Effector CD8-positive, alpha-beta T cell (primary cell): Measurements from ENCODE around the gene CORO2A.

ENCODE experiments used
- DNase-seq: peaks from one replicate; lab custom pipeline; 2025; lab: John Stamatoyannopoulos, UW

The CORO2A gene

DNA sequence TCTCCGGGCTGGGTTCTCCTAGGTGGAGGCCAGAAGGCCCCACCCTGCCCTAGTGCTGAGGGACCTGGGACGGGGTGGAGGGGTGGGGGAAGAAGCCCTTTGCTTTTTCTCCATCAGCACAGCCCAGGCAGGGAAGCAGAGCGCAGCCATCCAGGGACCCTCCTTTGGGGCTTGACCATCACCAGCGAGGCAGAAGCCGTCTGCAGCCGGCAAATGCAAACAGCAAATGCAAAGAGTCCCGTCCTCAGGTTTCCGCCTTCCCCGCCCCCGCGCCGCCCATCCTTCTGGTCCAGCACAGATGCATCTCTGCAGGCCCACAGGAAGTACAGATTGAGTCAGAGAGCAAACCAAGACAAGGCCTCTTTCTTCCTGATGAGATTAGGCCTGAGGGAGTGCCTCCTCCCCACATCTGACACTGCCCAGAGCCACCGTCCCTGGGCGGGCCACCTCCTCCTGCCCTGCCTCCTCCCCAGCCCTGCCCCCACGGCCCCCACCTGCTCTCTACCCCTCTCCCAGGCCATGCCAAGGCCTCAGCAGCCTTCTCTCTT, 23.4 kb downstream of the CORO2A start:
- no peak for DNase-seq

DNA sequence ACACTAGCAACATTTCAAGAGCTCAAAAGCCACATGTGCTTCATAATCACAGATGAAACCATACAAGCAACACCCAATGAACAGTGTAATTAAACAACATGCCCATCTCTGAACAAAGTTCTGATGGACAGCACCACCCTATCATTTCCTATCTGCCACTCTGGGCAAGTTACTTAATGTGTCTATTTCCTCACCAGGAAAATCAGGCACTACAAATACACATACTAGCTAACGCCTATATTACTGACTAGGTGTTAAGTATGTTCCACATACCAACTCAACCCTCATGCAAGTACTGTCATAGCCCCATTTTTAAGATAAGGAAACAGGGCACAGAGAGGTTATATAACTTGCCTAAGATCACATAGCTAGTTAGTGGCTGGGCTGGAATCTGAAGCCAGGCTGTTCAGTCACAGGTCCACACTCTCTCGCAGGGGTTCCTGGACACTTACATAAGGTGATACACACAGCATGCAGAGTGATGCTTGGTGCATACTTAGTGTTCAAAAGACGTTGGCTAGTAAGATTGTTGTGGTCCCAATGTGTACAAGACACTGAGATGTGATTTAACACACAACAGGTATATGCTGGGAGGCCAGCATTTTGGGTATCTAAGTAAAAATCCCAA, 24.2 kb downstream of the CORO2A start:
- DNase-seq: no peak

DNA sequence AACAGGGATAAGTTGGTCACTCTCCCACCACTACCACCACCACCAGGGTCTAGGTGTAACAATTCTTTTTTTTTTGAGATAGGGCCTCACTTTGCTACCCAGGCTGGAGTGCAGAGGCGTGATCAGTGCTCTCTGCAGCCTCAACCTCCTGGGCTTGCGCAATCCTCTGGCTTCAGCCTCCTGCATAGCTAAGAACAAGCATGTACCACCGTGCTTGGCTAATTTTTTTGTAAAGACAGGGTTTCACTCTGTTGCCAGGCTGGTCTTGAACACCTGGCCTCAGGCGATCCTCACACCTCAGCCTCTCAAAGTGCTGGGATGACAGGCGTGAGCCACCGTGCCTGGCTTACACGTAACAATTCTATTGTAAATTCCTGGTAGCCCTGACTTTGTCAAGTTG, 27.5 kb downstream of the CORO2A start:
- no peak for DNase-seq

DNA sequence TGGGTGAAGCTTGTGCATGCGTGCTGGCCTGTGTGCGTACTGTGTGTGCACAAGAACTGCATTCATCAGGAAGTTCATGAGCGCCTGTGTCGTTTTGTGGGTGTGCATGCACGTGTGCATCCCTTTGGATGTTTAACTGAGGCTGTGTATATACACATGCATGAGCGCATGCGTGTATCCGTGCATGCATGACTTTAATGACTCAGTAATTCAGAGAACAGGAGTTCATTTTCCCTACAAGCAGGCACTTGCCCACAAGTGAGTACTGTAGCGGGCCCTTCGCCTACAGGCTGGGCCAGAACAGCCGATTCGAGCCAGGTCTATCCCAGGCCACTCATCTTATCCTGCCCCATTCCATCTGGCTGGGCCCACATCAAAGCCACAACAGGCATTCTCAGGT, 29.8 kb downstream of the CORO2A start:
- DNase-seq: no peak

DNA sequence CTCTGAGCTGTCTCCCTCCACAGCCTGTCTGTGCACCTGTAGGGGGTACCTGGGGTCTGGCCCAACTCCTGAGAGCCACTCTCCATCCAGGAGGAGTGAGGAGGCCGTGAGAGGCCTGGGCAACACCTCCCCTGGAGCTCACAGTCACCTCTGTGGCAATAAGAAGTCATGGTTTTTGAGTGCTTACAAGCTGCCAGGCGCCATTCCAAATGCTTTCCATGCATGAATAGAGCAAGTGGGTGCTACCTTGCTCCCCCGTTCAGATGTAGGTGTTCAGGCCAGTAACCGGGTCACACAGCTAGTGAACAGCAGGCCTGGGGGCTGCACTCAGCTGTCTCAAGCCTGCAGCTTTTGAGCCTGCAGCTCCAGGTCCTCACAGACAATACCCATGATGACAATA, 30.6 kb downstream of the CORO2A start:
- DNase-seq: no peak

DNA sequence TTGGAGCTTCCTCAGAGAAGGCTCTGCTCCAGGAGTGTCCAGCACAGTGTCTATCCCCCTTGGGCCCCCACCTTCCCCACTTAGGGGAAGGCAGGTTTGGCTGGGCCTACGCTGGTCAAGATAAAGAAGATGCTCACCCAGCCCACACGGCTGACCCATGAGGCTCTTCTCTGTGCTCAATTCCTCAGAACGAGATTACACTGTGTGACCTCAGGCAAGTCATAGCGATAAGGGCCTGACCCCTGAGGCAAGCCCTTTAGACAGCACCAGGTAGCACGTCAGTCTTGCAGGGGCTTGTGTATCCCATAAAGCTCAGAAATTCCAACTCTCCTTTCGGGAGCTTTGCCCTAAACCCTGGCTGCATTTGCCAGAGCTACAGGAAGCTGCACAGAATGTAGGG, 32.6 kb downstream of the CORO2A start:
- no peak for DNase-seq

DNA sequence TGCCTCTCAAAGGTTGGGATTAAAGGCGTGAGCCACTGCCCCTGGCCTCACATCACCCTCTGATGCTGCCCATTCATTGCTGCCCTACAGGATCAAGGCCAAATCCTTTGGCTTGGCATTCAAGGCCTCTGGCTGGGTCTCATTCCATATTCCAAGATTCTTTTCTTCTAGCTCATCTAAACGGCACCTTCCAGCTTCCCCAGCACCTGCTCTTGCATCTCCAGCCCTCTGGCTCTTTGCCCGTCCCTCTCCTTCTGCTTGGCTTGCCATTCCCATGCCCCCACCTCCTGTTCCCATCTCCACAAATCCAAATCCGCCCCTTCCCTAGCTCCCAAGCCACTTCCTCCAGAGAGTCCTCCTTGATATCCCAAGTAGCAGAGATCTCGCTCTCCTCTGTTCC, 33.1 kb downstream of the CORO2A start:
- no peak for DNase-seq

DNA sequence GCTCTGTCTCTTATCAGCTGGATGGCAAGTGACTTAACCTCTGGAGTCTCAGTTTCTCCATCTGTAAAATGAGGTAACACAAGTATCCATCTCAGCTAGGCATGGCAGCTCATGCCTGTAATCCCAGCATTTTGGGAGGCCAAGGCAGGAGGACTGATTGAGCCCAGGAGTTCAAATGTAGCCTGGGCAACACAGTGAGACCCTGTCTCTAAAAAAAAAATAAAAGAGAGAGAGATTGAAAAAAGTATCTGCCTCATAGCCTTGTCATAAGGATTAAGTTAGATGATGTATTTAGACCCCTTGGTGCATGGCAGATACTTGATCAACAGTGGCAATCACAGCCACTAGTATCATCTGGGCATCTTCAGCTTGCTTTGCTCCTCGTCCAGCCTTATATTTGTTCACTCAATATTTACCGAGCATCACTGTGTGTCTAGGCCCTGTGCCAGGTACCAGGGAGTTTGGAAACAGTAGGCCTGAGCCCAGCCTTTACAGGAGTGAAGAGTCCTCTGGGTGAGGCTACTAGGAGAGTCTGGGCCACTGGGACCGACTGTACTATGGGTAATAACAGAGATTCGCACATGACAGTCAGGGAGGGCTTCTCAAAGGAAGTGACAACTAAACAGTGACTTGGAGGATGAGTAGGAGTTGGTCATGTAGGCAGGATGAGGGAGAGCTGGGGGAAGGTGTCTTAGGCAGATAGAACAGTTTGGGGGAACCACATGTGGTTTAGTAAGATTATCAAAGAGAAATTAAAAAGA, 34.2 kb downstream of the CORO2A start:
- no peak for DNase-seq

DNA sequence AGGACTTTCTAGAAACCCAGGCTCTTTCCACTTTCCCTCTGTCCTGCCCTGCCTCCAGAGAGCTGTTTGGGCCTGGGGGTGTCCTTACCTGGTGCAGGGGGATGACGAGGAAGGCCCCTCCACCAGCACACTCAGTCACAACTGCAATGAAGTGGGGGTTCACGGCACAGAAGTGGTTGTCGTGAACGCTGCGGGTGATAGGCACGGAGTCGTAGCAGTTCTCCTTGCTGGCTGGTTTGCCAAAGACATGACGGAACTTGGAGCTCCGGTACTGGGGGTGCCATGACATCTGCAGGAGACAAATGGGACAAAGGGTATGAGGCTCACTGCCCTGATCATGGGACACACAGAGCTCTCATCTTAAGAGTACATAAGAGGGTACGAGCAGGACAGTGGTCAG, 35.1 kb downstream of the CORO2A start:
- no peak for DNase-seq

DNA sequence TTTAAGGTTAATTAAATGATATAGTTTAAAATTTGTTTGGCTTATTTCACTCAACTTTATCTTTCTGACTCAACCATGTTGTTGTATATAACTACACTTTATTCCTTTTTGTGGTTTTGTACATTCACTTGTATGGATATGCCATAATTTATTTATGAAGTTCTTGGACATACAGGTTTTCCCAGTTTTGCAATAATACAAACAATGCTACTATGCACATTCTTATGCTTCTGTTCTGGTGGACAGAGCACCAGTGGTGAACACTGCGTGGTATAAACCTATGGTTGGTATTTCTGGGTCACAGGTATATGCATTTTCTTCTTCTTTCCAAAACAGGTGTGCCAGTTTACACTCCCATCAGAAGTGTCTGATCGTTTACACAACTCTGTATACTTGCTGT, 37.8 kb downstream of the CORO2A start:
- DNase-seq: no peak

DNA sequence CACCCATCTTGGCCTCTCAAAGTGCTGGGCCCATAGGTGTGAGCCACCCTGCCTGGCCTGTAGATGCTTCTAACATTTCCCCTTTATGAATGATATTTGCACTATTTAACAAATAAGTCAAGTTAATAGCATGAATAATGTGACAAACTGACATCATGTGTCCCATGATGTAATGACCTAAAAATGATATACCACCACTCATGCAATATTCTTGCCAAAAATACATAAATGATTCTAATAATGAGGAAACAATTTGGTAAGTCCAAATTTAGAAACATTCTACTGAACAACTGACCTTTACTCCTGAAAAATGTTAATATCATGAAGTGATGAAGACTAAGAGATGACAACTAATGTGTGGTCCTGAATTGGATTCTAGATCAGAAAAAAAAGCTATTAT, 39.9 kb downstream of the CORO2A start:
- no peak for DNase-seq

DNA sequence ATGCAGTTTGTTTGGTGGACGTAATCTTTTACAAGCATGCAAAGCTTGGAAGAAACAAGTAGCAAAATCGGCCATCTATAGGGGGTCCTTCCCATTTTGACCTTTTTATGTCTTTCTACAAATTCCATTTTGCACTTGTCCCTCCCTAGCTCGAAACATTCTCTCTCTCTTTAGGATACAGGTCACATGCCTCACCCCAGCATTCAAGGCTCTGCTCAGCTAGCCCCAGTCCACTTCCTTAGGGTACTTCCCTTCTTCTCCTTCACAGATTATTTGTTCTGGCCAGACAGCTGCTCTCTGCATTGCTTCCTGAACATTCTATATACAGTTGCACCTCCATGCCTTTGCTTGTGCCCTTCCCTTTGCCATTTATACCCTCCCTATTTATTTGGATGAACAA, 41.7 kb downstream of the CORO2A start:
- no peak for DNase-seq

DNA sequence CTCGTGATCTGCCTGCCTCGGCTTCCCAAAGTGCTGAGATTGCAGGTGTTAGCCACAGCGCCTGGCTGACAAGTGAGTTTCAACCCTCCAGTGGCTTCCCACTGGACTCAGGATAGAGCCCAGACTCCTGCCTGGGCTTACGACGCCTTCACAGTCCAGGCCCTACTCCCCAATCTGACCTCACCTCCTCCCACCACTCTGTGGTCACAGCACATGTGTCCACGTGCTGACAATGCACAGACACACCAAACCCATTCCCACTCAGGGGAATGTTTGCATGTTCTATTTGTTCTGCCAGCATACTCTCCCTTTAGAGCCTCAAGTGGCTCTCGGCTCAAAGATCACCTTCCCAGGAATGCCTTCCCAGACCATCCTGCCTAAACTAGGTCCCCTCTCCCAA, 42.3 kb downstream of the CORO2A start:
- no peak for DNase-seq

DNA sequence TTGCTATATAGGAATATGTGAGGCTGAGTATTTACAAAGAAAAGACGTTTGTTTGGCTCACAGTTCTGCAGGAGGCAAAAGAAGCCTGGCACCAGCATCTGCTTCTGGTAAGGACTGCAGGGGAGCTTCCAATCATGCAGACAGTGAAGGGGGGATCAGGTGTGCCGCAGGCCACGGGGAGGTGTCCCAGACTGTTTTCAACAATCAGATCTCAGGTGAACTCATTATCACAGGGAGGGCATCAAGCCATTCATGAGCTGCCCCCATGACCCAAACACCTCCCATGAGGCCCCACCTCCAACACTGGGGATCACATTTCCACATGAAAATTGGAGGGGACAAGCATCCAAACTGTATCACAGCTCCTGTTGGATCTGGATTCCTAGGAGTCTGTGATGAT, 43.0 kb downstream of the CORO2A start:
- no peak for DNase-seq

DNA sequence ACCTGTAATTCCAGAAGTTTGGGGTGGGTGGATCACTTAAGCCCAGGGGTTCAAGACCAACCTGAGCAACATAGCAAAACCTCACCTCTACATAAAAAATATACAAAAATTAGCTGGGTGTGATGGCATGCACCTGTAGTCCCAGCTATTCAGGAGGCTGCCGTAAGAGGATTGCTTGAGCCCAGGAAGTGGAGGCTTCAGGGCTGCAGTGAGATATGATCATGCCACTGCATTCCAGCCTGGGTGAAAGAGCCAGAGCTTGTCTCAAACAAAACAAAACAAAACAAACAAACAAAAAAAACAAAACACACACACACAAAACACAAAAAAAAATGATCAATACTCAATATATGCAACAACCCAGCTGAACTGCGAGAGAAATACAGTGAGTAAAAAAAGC, 44.0 kb downstream of the CORO2A start:
- no peak for DNase-seq

DNA sequence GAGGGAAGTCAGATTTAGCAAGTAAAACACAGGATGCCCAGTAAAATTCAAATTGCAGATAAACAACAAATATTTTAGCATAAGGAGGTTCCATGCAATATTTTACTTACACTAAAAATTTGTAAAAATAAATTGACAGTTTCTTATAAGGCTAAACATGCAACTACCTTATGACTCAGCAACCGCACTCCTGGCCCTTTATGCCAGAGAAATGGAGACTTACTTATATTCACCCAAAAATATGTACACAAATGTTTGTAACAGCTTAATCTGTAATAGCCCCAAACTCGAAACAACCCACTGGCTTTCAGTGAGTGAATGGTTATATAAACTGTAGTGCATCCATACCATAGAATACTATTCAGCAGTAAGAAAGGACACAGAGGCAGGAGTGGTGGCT, 44.9 kb downstream of the CORO2A start:
- DNase-seq: no peak

DNA sequence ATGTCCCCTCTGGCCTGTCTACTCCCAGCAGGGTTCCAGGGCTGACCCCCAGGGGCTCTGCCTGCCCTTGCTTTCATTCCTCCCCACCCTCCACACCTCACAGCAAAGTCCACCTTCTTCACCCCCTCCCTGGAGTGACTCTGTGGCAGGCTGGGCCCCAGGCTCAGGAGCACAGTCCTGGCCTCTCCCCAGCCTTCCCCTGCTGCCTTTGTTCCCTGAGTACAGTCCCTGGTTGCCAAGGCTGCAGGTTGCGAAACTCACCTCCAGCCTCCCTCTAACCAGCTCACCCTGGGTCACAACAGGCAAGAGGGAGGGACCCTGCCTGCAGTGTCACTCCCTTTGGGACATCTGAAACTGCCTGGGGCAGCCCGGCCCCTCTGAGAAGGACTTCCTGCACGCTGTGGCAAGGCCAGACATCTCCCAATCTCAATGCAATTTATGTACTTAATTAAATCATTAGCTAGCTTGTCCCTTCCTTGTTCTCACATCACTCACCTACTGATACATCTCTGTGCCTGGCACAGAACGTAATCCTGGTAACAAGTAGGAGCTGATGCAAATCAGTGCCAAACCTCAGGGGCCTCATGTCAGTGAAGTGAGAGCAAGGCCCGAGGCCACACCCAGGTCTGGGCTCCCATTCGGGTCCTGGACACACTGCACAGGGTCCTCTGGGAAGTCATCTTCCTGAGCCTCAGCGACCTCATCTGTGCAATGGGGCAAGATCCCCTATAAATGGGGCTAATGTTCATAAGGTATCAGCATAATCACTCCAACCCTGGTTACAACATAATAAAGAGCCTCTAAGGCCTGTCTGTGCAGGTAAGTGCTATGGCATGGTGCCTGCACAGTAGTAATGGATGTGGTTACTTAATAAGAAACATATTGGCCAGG, 46.1 kb downstream of the CORO2A start:
- no peak for DNase-seq

DNA sequence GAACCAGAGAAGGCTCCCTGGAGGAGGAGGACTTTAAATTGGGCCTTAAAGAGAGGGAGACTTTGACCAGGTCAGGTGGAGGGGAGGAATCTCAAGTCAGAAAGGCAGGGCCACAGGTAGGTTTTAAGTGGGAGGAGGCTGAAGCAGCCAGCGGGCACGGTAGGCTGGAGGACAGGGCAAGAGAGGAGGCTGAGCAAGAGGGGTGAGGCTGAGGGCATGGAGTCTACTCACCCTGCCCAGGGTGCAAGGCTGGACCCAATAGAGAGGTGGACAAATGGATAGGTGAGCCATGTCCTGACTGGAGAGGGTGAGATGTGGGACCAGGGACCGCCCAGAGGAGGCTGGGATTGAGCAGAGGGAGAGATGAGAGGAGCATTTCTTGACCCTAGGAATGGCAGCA, 47.8 kb downstream of the CORO2A start:
- DNase-seq: no peak

DNA sequence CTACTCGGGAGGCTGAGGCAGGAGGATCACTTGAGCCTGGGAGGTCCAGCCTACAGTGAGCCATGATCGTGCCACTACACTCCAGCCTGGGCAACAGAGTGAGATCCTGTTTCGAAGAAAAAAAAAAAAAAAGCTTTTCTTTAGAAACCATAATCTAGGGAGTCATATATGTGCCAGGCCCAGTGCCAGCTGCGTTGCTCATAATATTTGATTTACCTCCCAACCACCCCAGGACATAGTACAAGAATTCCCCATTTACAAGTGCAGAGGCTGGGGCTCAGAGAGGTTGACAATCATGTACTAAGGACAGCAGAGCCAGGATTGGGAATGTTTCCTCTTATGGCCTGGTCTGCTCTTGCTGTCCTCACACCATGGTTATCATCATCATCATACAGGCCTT, 48.4 kb downstream of the CORO2A start:
- no peak for DNase-seq

DNA sequence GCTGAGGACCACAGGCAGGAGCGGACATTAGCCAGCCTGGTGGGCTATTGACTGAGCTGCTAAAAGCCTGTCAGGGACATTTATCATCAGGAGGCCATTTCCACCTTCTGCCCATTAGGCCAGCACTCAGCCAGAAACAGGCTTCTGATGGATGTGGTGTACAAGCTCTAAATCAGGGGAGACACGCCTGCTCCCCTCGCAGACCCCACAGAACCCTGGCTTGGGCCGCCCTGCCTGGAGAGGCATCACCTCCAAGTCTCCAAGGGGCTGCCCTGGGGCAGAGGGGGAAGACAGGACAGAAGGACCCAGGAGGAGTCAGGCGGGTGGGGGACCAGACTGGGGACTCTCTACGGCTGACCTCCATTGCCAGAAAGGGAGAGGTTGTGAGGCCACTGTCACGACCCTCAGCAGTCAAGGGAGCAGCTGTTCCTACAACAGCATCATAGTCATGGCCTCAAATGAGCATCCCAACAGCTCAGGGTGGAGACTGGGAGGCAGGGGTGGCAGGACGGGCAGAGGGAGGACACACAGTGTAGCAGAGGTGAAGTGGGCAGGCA, 49.4 kb downstream of the CORO2A start:
- no peak for DNase-seq

DNA sequence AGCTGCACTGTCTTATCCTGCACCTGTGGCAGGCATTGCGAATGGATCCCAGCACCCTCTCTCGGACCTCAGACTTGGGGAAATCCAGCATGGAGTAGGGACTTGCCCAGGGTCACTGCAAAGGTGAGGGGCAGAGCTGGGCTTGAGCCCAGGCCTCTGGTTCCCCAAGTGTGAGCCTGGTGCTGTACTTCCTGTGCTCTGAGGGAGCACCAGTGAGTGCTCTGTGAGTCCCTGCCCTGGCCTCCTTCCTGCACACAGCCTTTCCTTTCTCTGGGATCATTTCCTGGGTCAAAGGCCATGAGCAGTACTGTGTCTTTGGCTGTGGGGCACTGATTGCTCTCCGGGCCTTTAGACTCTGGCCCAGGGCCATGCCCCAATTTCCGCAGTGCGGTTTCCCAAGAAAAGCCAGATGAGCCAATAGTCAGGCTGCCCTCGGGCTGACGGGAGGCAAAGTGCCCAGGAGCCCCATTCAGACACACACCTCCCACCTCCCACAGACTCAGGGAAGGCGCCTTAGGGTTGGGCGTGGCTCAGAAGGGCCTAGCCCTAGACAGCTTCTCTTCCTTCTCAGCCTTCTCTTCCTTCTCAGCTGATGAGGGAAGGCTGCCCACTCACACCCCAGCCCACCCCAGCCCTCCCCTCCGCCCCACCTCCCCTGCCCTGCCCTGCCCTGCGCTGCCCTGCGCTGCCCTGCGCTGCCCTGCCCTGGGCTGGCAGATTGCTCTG, 50.1 kb downstream of the CORO2A start:
- no peak for DNase-seq

DNA sequence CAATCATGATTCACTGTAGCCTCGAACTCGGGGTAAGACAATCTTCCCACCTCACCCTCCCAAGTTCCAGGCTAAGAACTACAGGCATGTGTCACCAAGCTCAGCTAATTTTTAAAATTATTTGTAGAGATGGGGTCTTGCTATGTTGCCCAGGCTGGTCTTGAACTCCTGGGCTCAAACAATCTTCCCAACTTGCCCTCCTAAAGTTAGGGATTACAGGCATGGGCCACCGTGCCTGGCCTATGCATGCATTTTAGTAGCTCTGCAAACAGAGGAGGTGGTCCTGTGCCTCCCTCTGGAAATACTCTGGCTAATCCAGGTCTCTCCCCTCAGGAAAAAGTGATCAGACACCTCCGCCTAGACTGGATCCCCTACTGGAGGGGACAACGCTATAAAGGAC, 51.9 kb downstream of the CORO2A start:
- no peak for DNase-seq
